HG03565 (cell line): Measurements from ENCODE around the gene WDR93.

Source experiments
- ATAC-seq: cut with Tn5 transposase; IDR thresholded peaks from one replicate; pipeline ENCODE4 v1.9.1; 2021; ENCODE audit warnings: mild to moderate bottlenecking, moderate library complexity; ENCODE audit not compliant: unreplicated experiment

WDR93 gene

GRCh38 chr15:89747708-89748682, 57.4 kb downstream of the WDR93 start:
- ATAC-seq = no peak

- ATAC-seq = no peak
Measured at GRCh38 chr15:89749054-89749453, 58.4 kb downstream of the WDR93 start.

DNA sequence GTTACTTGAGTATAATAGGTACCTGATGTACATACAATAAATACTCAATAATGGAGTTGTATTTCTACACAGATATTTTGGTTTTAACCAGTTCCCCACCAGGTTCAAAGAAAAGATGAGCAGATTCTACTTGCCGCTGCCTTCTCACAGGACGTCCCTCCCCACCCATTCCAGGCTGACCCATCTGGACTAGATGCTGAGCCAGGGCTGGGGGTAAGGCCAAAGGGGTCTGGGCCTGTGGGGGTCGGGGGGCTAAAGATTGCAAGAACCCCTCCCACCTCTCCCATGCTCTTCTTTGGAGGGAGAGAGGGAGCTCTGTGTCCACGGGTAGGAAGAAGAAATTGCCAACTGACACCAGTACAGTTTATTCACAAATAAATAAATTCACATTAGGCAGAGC, 58.9 kb downstream of the WDR93 start:
- no peak for ATAC-seq

DNA sequence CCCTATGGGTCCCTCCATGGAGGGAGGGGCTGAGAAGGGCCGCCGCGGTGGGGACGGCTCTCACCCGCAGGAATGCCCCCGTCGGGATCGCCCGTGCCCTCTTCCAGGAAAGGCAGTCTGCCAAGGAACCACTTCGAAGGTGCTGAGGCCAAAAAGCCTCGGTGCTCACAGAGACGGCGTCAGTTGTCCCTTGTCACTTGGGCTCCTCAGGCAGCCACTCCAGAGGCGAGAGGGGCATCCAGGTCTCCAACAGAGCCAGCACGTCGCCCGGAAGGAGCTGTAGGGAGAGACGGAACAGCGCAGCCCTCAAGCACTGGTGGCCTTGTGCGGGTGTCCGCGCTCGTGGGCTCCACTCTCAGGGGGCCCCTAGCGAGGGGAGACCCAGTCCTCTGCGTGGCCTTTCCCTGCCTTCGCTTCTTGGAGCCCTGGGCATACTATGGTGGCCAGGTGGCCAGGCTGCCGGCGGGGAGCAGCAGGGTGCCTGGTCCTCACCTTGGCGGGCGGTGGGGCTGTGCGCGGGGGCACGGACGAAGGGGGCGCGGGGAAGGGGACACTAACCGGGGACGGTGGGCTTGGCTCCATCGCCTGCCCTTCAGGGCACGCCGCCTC, 59.4 kb downstream of the WDR93 start:
- no peak for ATAC-seq

- peak; percentile 93 for ATAC-seq
Measured at GRCh38 chr15:89750560-89751542, 60.2 kb downstream of the WDR93 start, which contains the start of gene MESP1. TSS of gene MESP1 (minus strand) at chr15:89751249. CDS start at chr15:89751231, 18 bp downstream.

- no peak for ATAC-seq
Measured at GRCh38 chr15:89751748-89752147, 61.1 kb downstream of the WDR93 start.

DNA sequence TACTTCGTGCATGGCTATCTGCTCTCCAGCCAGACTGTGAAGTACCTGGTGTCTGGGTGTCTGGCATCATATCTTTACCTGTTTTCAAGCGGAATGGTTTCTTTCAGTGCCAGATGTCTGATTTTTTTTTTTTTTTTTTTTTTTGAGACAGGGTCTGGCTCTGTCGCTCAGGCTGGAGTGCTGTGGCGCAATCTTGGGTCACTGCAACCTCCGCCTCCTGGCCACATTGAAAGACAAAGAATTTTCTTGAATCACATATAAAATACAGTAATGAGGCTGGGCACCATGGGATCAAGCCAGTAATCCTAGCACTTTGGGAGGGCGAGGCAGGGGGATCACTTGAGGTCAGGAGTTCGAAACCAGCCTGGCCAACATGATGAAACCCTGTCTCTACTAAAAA, 63.2 kb downstream of the WDR93 start:
- no peak for ATAC-seq

DNA sequence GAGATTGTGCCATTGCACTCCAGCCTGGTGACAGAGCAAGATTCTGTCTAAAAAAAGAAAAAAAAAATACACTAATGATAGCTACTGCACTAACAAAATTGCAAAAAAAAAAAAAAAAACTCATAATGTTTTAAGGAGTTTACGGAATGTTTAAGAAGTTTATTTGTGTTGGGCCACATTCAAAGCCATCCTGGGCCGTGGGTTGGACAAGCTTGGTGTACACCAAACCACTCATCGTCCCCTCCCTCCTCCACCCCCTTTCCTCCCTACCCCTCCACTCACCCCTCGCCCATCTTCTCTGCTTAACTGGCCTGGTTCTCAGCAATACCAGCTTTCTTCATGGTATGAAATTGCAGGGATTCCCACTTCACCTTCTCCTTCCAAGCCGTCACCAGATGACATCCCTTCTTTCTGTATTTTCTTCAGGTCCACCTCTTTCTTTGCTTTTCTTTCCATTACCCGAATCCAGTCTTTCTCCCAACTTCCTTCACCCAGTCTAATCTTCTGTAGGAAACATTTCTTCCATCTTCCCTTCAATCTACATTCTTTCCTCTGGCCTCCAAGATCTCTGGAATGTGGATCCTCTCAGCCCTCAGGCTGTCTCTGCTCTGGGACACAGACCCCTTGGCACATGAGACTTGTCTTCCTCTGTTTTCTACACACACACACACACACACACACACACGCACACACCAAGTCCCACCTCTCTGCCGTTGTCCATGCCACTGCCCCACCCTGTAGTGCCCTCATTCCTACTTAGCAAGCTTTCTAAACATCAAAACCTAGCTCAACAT, 63.9 kb downstream of the WDR93 start:
- ATAC-seq = no peak

DNA sequence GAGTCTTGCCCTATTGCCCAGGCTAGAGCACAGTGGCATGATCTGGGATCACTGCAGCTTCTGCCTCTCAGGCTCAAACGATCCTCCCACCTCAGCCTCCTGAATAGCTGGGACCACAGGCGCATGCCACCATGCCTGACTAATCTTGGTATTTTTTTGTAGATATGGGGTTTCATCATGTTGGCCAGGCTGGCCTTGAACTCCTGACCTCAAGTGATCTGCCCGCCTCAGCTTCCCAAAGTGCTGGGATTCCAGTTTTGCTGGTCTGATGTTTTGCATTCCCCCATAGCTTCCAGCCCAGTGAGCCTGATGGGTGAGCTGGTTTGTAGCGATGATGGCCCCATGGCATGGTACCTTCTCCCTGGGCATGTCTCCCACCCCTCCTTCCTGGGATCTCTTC, 65.1 kb downstream of the WDR93 start:
- no peak for ATAC-seq

DNA sequence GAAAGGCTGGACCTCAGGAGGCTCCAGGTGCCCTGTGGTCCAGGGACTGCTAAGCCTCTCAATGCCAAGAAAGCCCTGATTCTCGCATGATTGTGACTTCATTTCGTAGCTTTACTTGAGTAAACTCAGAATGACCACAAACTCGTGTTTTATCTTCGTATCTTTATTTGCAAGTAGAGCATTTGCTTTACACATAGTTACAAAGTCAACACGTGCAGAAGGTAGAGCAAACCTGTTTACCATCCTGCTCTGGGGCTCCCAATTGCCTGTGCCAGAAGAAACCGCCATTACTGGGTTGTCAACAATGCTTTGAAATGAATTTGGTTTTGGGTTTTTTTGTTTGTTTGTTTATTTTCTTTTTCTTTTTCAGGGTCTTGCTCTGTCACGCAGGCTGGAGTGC, 66.3 kb downstream of the WDR93 start:
- ATAC-seq = no peak

DNA sequence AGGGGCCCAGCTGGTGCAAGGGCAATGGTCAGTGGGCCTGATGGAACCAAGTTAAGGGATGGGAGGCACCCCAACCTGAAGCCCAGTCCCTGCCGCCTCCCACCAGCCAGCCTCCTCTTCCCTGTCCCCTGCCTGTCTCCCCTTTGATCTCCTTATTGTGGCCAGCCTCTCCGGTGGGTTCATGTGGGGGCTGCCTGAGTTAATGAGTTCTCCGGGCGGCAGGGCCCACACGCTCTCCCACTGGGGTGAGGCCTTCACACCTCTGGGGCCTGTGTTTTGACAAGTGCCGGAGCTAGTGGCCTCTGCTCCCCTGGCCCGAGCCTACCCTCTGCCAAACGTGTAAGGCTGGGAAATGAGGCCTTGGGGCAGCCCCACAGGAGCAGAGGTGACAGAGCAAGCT, 67.7 kb downstream of the WDR93 start:
- no peak for ATAC-seq

- no peak for ATAC-seq
Measured at GRCh38 chr15:89758981-89759380, 68.4 kb downstream of the WDR93 start.

GRCh38 chr15:89759835-89760234, 69.2 kb downstream of the WDR93 start:
- ATAC-seq = no peak

DNA sequence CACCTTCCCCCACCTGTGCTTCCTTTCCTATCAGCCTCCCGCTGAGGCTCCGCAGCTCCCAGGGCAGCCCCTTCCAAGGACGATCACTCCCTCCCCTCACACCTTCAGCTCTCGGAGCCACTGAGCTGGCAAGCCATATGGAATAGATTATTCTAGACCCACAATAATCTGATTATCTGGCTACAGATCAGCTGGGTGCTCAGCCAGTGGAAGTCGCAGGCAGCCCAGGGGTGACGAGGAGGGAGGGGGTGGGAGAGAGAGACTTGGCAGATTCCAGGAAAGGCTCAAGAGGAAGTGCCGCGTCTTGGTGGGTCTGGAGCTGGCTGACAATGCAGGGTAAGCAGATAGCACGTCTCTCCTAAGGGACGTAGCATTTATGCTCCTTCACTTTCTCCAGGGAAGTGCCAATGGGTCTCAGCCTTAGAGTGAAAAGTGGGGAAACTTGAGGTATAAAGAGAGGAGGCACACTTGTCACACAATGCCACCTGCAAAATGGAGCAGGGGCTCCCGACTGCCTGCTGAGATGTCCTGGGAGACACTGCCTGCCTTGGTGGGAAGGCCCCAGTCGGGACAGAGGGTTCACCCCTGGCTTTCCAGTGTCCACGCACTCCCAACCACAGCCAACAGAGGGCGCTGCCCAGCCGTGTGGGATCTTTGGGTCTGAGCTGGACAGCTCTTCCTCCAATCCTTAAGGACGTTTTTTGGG, 69.8 kb downstream of the WDR93 start:
- no peak for ATAC-seq

- ATAC-seq = no peak
Measured at GRCh38 chr15:89761009-89761831, 70.6 kb downstream of the WDR93 start.

- no peak for ATAC-seq
Measured at GRCh38 chr15:89761929-89762328, 71.3 kb downstream of the WDR93 start.

- ATAC-seq = no peak
Measured at GRCh38 chr15:89765694-89766093, 75.1 kb downstream of the WDR93 start.
